Cardiac muscle cell (in vitro differentiated cells and primary cell): Measurements from ENCODE around the gene LIN28B. TPM values are rescaled to one million over a fixed set of nuclear protein-coding genes. Genes with fewer than 3 reads are reported as not detected.
A peak's percentile ranks its signal among the peaks of the same experiment; 100 is the strongest.
"Not testable (repeated sequence)": the region's sequence is repeated elsewhere in the genome, so short reads cannot be mapped to it uniquely, and the experiment has no call there.

Experiments used
- DNase-seq, 2 donors: peaks; one replicate each; pipeline versions ENCODE4 v3.0.0 to v3.0.0-alpha.2; 2010 to 2017; ENCODE audit warnings: low read depth in 1 of 2, low spot score in 1 of 2
- H3K27ac ChIP-seq: fragments of 200-600 bp; sonication (generic); 2 replicates; pipeline ENCODE4 v1.5.1; 2016
- H3K27me3 ChIP-seq: fragments of 200-600 bp; sonication (generic); 2 replicates; pipeline ENCODE4 v1.6.0; 2016; ENCODE audit warnings: control low read depth
- H3K36me3 ChIP-seq: fragments of 200-600 bp; sonication (generic); 2 replicates; pipeline ENCODE4 v1.5.1; 2016; ENCODE audit warnings: control low read depth
- H3K4me1 ChIP-seq: fragments of 200-600 bp; sonication (generic); 2 replicates; pipeline ENCODE4 v1.8.1; 2017; ENCODE audit warnings: low read depth, mild to moderate bottlenecking, mixed run types
- H3K4me3 ChIP-seq: fragments of 200-600 bp; sonication (generic); 2 replicates; pipeline ENCODE4 v1.5.1; 2016; ENCODE audit warnings: mild to moderate bottlenecking
- H3K9me3 ChIP-seq: fragments of 200-600 bp; sonication (generic); 2 replicates; pipeline ENCODE4 v1.5.1; 2017; ENCODE audit warnings: low read depth, mild to moderate bottlenecking, control low read depth
- polyA plus RNA-seq: library from polyadenylated mRNA; unstranded; fragments of >200 nt; fragmentation: Nextera tagmentation; extraction: Ambion mirVana; gene quantifications from 2 replicates; pipeline ENCODE4 v1.2.1, GENCODE V29; 2016
- total RNA-seq: library from RNA; depleted of rRNA; stranded (reverse); fragments of >200 nt; gene quantifications from 2 replicates; pipeline ENCODE4 v1.2.3, GENCODE V29; 2016
- TF ChIP-seq, protein P1 (sequence below): IDR thresholded peaks from 2 replicates; pipeline ENCODE4 v1.5.1; 2012; ENCODE audit warnings: low read depth, mild to moderate bottlenecking, low read length

LIN28B gene
- total and polyA plus RNA-seq, 2 experiments from 2014 or later: 6.8 to 18.6 TPM

DNA sequence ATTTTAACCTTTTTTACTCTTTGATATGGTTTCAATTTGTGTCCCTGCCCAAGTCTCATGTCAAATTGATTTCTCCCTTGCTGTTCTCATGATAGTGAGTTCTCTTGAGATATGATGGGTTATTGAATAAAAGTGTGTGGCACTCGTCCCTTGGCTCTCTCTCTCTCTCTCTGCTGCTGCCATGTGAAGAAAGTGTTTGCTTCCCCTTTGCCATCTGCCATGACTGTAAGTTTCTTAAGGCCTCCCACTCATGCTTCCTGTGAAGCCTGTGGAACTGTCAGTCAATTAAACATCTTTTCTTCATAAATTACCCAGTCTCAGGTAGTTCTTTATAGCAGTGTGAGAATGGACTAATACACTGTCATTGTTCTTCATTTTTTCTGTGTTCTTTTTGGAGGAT lies 48.5 kb downstream of the LIN28B start:
- TF ChIP-seq, protein P1, sequence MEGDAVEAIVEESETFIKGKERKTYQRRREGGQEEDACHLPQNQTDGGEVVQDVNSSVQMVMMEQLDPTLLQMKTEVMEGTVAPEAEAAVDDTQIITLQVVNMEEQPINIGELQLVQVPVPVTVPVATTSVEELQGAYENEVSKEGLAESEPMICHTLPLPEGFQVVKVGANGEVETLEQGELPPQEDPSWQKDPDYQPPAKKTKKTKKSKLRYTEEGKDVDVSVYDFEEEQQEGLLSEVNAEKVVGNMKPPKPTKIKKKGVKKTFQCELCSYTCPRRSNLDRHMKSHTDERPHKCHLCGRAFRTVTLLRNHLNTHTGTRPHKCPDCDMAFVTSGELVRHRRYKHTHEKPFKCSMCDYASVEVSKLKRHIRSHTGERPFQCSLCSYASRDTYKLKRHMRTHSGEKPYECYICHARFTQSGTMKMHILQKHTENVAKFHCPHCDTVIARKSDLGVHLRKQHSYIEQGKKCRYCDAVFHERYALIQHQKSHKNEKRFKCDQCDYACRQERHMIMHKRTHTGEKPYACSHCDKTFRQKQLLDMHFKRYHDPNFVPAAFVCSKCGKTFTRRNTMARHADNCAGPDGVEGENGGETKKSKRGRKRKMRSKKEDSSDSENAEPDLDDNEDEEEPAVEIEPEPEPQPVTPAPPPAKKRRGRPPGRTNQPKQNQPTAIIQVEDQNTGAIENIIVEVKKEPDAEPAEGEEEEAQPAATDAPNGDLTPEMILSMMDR: no peak
- Histone ChIP-seq H3K27me3 (no peaks in the 10 kb centered on the region), H3K4me3 (no peak overlapping the region), H3K9me3 (no peaks in the 10 kb centered on the region), H3K36me3 (no peaks in the 10 kb centered on the region), H3K27ac (no peak overlapping the region), H3K4me1 (peaks cover 12% of the 10 kb centered on the region)
- DNase-seq: no peak

DNA sequence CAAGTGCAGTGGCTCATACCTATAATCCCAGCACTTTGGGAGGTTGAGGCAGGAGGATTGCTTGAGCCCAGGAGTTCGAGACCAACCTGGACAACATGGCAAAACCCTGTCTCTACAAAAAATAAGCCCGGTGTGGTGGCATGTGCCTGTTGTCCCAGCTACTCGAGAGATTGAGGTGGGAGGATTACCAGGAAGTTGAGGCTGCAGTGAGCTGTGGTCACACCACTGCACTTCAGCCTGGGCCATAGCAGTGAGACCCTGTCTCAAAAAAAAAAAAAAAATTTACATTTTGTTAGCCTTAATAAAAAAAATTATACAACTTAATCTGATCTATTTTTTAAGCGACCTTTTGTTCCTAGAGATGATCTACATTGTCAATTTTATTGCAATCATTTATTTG lies 56.6 kb downstream of the LIN28B start:
- H3K27me3 ChIP-seq, H3K36me3 ChIP-seq, H3K9me3 ChIP-seq, H3K27ac ChIP-seq, DNase-seq, H3K4me3 ChIP-seq: not testable (repeated sequence)
- peaks cover 12% of the 10 kb centered on the region for H3K4me1 ChIP-seq

DNA sequence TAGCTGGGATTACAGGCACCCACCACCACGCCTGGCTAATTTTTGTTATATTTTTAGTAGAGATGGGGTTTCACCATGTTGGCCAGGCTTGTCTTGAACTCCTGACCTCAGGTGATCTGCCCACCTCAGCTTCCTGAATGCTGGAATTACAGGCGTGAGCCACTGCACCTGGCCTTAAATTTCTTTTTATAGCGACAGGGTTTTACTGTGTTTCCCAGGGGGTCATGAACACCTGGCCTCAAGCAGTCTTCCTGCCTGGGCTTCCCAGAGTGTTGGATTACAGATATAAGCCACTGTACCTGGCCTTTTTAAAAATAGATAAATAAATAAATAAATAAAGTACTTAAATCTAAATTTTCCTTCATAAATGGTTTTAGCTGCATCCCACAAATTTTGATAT lies 57.5 kb downstream of the LIN28B start:
- Histone ChIP-seq H3K36me3 (no peaks in the 10 kb centered on the region), H3K9me3 (no peaks in the 10 kb centered on the region), H3K27ac (no peak overlapping the region), H3K4me1 (peaks cover 12% of the 10 kb centered on the region), H3K27me3 (no peaks in the 10 kb centered on the region), H3K4me3 (no peak overlapping the region)
- DNase-seq: no peak
- TF ChIP-seq, protein P1: no peak

DNA sequence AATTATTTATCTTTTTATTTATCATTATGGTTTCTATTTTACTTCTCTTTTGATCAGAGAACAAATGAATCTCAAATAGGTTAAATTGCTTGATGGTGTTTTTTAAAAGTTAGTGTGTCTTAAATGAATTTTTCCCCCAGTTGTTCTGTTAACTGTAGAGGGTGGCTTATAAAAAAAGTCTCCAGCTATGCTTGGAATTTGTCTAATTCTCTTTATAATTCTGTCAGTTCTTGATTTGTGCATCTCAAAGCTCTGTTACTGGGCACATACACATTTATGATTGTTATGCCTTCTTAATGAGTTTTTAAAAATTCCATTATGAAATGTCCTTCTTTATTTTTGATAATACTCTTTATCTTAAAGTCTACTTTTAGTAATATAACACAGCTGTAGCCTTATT lies 58.0 kb downstream of the LIN28B start:
- Histone ChIP-seq H3K27ac (no peak overlapping the region), H3K9me3 (no peaks in the 10 kb centered on the region), H3K4me1 (peaks cover 12% of the 10 kb centered on the region), H3K27me3 (no peaks in the 10 kb centered on the region), H3K36me3 (no peaks in the 10 kb centered on the region), H3K4me3 (no peak overlapping the region)
- no peak for DNase-seq
- TF ChIP-seq, protein P1: no peak

DNA sequence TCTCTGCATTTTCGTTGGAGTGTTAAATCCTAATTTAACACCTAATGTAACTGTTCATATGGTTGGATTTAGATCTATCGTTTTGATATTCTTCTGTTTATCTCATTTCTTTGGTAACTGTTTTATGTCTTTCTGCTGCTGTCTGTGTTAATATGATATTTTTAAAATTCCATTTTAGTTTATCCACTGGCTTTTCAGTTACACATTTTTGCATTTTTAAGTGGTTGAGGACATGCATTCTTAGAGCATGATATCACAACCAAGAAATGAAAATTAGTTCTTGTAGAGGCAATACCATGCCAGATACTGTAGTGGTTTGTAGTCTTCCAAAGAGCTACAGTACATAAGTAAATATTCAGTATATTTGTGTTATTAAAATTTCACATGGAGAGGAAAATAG lies 58.6 kb downstream of the LIN28B start:
- DNase-seq: peak in 1 of 2 donors; percentile 19
- no peaks in the 10 kb centered on the region for H3K27me3 ChIP-seq
- H3K4me3 ChIP-seq: no peak overlapping the region
- no peaks in the 10 kb centered on the region for H3K36me3 ChIP-seq
- TF ChIP-seq, protein P1: no peak
- H3K27ac ChIP-seq: peak overlapping the region; percentile 26
- H3K4me1 ChIP-seq: peaks cover 12% of the 10 kb centered on the region
- H3K9me3 ChIP-seq: no peaks in the 10 kb centered on the region

DNA sequence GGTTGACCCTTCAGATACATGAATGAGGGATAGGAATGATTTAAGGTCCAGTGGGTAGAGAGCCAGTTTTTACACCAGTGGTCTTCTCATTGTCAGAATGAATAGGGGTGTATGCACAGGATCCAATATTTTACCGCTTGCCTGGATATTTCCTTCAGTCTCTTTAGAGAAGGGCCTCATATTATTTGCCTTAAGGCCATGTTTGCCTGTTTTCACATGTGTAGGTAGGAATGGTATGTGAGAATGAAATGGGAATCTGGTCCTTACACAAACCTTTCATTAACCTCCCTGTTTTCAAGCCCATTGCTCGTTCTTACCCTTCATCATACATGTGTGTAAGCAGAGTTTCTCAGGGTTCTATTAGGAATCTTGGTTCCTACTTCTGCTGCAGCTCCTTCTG lies 62.4 kb downstream of the LIN28B start:
- H3K9me3 ChIP-seq: no peaks in the 10 kb centered on the region
- H3K27me3 ChIP-seq: no peaks in the 10 kb centered on the region
- TF ChIP-seq, protein P1: no peak
- no peaks in the 10 kb centered on the region for H3K36me3 ChIP-seq
- DNase-seq: no peak
- no peak overlapping the region for H3K4me3 ChIP-seq
- peaks cover 14% of the 10 kb centered on the region for H3K4me1 ChIP-seq
- H3K27ac ChIP-seq: peak overlapping the region; percentile 9
